Right lobe of liver (tissue), 4 donors: ENCODE measurements around the gene C1orf52.

ENCODE experiments used
- POLR2A ChIP-seq: fragments of 450-650 bp; IDR thresholded peaks from one replicate; pipeline ENCODE4 v1.6.1; 2017; ENCODE audit warnings: antibody characterized with exemption, mild to moderate bottlenecking
- TF ChIP-seq, protein P1 (sequence below), 4 donors: fragments of 200-600 bp in 3 of 4; fragments of 450-650 bp in 1 of 4; IDR thresholded peaks; one replicate each; pipeline versions ENCODE4 v1.5.1 to v1.8.0; 2016 to 2022; ENCODE audit warnings: antibody characterized with exemption in 4 of 4, mild to moderate bottlenecking in 2 of 4
- donor health status: DM: no; HTN: no; CAD: no.
- donor health status: DM: no; HTN: no; CAD: no.
- donor health status: DM: no; HTN: yes; CAD: no.

DNA sequence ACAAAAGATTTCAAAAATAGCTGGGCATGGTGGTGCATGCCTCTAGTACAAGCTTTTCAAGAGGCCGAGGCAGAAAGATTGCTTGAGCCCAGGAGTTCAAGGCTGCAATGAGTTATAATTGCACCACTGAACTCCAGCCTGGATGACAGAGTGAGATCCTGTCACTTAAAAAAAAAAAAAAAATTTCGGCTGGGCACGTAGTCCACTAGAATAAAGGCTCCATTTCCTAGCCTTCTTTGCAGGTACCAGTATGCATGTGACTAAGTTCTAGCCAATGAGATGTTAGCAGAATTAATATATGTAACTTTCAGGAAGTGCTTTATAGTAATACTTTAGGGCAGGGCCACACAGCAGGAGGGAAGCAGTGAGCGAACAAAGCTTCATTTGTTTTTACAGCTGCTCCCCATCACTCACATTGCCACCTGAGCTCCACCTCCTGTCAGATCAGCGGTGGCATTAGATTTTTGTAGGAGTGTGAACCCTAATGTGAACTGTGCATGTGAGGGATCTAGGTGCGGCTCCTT is 29.8 kb downstream of the C1orf52 start:
- TF ChIP-seq, protein P1, sequence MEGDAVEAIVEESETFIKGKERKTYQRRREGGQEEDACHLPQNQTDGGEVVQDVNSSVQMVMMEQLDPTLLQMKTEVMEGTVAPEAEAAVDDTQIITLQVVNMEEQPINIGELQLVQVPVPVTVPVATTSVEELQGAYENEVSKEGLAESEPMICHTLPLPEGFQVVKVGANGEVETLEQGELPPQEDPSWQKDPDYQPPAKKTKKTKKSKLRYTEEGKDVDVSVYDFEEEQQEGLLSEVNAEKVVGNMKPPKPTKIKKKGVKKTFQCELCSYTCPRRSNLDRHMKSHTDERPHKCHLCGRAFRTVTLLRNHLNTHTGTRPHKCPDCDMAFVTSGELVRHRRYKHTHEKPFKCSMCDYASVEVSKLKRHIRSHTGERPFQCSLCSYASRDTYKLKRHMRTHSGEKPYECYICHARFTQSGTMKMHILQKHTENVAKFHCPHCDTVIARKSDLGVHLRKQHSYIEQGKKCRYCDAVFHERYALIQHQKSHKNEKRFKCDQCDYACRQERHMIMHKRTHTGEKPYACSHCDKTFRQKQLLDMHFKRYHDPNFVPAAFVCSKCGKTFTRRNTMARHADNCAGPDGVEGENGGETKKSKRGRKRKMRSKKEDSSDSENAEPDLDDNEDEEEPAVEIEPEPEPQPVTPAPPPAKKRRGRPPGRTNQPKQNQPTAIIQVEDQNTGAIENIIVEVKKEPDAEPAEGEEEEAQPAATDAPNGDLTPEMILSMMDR (IDR thresholded peaks at IDR 0.05), result no peak
- no peak for TF ChIP-seq POLR2A
